Heart left ventricle (tissue), 13 donors: ENCODE measurements around the gene TANGO2.

ENCODE experiments used
- CTCF ChIP-seq, 12 donors: fragments of 200-600 bp; sonication (generic) in 4 of 12; IDR thresholded peaks; one replicate each; pipeline versions ENCODE4 v1.5.0 to v1.8.0; 2018 to 2022; ENCODE audit warnings: antibody characterized with exemption in 12 of 12, mild to moderate bottlenecking in 5 of 12
- POLR2A ChIP-seq, 2 donors: fragments of 450-650 bp; IDR thresholded peaks; one replicate each; pipeline ENCODE4 v1.6.1; 2017; ENCODE audit warnings: antibody characterized with exemption in 2 of 2, mild to moderate bottlenecking in 2 of 2, moderate library complexity in 2 of 2
- donor health status: ischemic (EF 13 %, LVEDD 7.1; RV severe dilation, severe dysfunction).
- donor health status: DM: no; HTN: yes; CAD: no.
- donor health status: DM: no; HTN: no; CAD: no.
- donor health status: ischemic (EF 25% LVEDD 6.9; RV normal size, moderate dysfunction).
- donor health status: ischemic (EF 25% LVEDD 5.7; RV mildly dilated, moderate dysfunction).
- donor health status: ischemic (EF 35%, LVEDD 5.7; RV mildly dilated, moderate dysfunction).
- donor health status: nonischemic (EF 11% LVEDD 7.7; RV severe dilation, severe dysfunction).
- donor health status: DM: yes; HTN: yes; CAD: no.
- donor health status: PGD.
- donor health status: ischemic (EF 29% LVEDD 5.4; RV normal size, mild dysfunction).
- donor health status: nonischemic (EF 23%, LVEDD 6.1; RV moderate dilation, normal function).

GRCh38 chr22:20099099-20099711 lies 78.3 kb downstream of the TANGO2 start:
- TF ChIP-seq POLR2A (IDR thresholded peaks at IDR 0.05) (no peak), CTCF (IDR thresholded peaks at IDR 0.05) (no peak)
